HepG2 (cell line): Measurements from ENCODE around the gene ZBTB17. TPM values are rescaled to one million over a fixed set of nuclear protein-coding genes. Genes with fewer than 3 reads are reported as not detected.

Experiments used
- BORCS8-MEF2B ChIP-seq: sonication (generic); formaldehyde crosslinking; IDR thresholded peaks from 2 replicates; pipeline ENCODE4 v1.8.0; 2022; ENCODE audit warnings: mild to moderate bottlenecking, missing genetic modification reagents
- ELF1 ChIP-seq: sonication (generic); formaldehyde crosslinking; IDR thresholded peaks from 2 replicates; pipeline ENCODE4 v1.4.0; 2020; ENCODE audit warnings: missing genetic modification reagents
- HNRNPL ChIP-seq: fragments of 200-400 bp; formaldehyde crosslinking; IDR thresholded peaks from 2 replicates; pipeline ENCODE4 v1.6.1; 2017; ENCODE audit warnings: mild to moderate bottlenecking, low read depth, low read length
- JDP2 ChIP-seq: sonication (generic); formaldehyde crosslinking; IDR thresholded peaks from 2 replicates; pipeline ENCODE4 v1.8.1; 2022; ENCODE audit warnings: missing genetic modification reagents, borderline replicate concordance
- SOX13 ChIP-seq, 3 experiments: fragments of 450-650 bp in 1 of 3; sonication (generic) in 1 of 3; formaldehyde crosslinking in 1 of 3; IDR thresholded peaks in 2 of 3; conservative IDR thresholded peaks in 1 of 3; 2 replicates each; pipeline versions ENCODE4 v1.5.0 to v1.6.1; 2016 to 2020; ENCODE audit warnings: antibody characterized with exemption in 1 of 3, mild to moderate bottlenecking in 1 of 3, missing compliant biosample characterization in 1 of 3, missing genetic modification reagents in 1 of 3, moderate library complexity in 1 of 3
- TGIF2 ChIP-seq: IDR thresholded peaks from 2 replicates; pipeline ENCODE4 v1.6.1; 2016; ENCODE audit warnings: control low read depth, missing compliant biosample characterization
- TP53 ChIP-seq: sonication (generic); formaldehyde crosslinking; conservative IDR thresholded peaks from 2 replicates; pipeline ENCODE4 v1.4.0; 2020; ENCODE audit warnings: missing genetic modification reagents
- ZNF121 ChIP-seq: sonication (generic); formaldehyde crosslinking; IDR thresholded peaks from 2 replicates; pipeline ENCODE4 v1.5.0; 2020; ENCODE audit warnings: mild to moderate bottlenecking, missing genetic modification reagents
- ZNF772 ChIP-seq: sonication (generic); formaldehyde crosslinking; IDR thresholded peaks from 2 replicates; pipeline ENCODE4 v1.5.0; 2020; ENCODE audit warnings: mild to moderate bottlenecking, missing genetic modification reagents
- polyA plus RNA-seq, 8 experiments: library from polyadenylated mRNA; depleted of rRNA in 3 of 8; stranded (reverse) in 7 of 8; unstranded in 1 of 8; fragments of >200 nt; fragmentation: Illumina TruSeq in 4 of 8; extraction: Trizol in 4 of 8; gene quantifications; 2 replicates each; pipeline versions ENCODE4 v1.2.1 to v1.2.3, GENCODE V29; 2011 to 2016; ENCODE audit warnings: low read depth in 4 of 8, missing spikeins in 1 of 8, mixed read lengths in 1 of 8; ENCODE audit not compliant: insufficient read depth in 1 of 8
- total RNA-seq, 5 experiments: library from RNA; depleted of rRNA; stranded (reverse); fragments of >200 nt; fragmentation: Illumina TruSeq; extraction: Trizol; gene quantifications; 2 replicates each; pipeline ENCODE4 v1.2.3, GENCODE V29; 2016; ENCODE audit warnings: low read depth in 1 of 5
- TF ChIP-seq, protein P1 (sequence below): IDR thresholded peaks from 2 replicates; pipeline ENCODE4 v1.6.1; 2016; ENCODE audit warnings: low read depth, missing genetic modification reagents, missing compliant biosample characterization
- TF ChIP-seq, protein P2 (sequence below): IDR thresholded peaks from 2 replicates; pipeline ENCODE4 v1.6.1; 2016; ENCODE audit warnings: low read depth, borderline replicate concordance
- TF ChIP-seq, protein P3 (sequence below): sonication (generic); formaldehyde crosslinking; IDR thresholded peaks from 2 replicates; pipeline ENCODE4 v1.8.1; 2023; ENCODE audit warnings: mild to moderate bottlenecking, missing genetic modification reagents
- TF ChIP-seq, protein P4 (sequence below): sonication (generic); formaldehyde crosslinking; IDR thresholded peaks from 2 replicates; pipeline ENCODE4 v1.4.0; 2020; ENCODE audit warnings: missing genetic modification reagents
- TF ChIP-seq, protein P5 (sequence below): sonication (generic); formaldehyde crosslinking; IDR thresholded peaks from 2 replicates; pipeline ENCODE4 v1.5.1; 2020; ENCODE audit warnings: mild to moderate bottlenecking, missing genetic modification reagents, moderate library complexity

The ZBTB17 gene
- total and polyA plus RNA-seq, 2 of the 13 experiments (the other 11 are each of a cell fraction or from before 2014, with no cell fraction given), result 16.7 to 17.0 TPM

DNA sequence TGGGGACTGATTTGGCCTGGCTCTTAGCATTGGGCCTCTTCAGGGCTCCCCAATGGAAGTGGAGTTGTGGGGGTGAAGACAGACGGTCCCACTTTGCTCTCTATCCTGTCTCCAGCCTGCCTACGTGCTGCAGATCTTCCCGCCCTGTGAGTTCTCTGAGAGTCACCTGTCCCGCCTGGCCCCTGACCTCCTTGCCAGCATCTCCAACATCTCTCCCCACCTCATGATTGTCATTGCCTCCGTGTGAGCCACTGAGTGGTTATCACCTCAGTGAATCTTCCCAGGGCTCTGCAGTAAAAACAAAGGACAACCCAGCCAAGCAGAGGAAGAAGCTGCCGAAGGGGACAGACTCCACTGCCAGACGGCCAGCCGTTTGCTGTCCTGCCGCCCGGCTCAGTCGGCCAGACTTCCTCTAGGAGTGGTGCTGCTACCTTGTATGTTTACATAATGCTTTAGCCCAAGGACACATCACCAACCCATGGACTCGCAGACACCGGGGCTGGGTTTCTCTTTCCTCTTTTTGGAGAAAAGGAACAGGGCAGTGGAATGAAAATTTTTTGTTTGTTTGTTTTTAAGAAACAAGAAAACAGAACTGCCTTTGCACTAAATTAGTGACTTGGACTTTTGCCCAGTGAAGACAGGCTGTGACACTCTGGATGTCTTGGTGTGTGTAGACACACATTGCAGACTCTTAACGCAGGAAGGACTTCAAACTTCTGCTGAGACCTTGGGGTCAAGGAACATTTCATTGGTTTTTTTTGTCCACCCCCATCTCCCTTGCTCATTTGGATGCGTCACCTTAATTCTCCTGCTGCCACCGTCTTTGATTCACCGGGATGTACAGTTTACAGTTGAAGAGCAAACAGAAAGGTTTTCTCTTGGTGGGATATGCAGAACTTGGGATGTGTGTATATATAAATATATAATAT lies 36.5 kb downstream of the ZBTB17 start (continued):
- TF ChIP-seq, protein P1, sequence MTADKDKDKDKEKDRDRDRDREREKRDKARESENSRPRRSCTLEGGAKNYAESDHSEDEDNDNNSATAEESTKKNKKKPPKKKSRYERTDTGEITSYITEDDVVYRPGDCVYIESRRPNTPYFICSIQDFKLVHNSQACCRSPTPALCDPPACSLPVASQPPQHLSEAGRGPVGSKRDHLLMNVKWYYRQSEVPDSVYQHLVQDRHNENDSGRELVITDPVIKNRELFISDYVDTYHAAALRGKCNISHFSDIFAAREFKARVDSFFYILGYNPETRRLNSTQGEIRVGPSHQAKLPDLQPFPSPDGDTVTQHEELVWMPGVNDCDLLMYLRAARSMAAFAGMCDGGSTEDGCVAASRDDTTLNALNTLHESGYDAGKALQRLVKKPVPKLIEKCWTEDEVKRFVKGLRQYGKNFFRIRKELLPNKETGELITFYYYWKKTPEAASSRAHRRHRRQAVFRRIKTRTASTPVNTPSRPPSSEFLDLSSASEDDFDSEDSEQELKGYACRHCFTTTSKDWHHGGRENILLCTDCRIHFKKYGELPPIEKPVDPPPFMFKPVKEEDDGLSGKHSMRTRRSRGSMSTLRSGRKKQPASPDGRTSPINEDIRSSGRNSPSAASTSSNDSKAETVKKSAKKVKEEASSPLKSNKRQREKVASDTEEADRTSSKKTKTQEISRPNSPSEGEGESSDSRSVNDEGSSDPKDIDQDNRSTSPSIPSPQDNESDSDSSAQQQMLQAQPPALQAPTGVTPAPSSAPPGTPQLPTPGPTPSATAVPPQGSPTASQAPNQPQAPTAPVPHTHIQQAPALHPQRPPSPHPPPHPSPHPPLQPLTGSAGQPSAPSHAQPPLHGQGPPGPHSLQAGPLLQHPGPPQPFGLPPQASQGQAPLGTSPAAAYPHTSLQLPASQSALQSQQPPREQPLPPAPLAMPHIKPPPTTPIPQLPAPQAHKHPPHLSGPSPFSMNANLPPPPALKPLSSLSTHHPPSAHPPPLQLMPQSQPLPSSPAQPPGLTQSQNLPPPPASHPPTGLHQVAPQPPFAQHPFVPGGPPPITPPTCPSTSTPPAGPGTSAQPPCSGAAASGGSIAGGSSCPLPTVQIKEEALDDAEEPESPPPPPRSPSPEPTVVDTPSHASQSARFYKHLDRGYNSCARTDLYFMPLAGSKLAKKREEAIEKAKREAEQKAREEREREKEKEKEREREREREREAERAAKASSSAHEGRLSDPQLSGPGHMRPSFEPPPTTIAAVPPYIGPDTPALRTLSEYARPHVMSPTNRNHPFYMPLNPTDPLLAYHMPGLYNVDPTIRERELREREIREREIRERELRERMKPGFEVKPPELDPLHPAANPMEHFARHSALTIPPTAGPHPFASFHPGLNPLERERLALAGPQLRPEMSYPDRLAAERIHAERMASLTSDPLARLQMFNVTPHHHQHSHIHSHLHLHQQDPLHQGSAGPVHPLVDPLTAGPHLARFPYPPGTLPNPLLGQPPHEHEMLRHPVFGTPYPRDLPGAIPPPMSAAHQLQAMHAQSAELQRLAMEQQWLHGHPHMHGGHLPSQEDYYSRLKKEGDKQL, result no peak
- TF ChIP-seq ZNF121 (CRISPR knock-in tag) (0 out of 2 replicates have a peak, but pooled peaks have one; percentile 22), ELF1 (0 out of 2 replicates have a peak, but pooled peaks have one; percentile 32), SOX13 (IDR thresholded peaks at IDR 0.05) (no peak), SOX13 (CRISPR knock-in tag; conservative IDR thresholded peaks at IDR 0.05 in 1 of 2, IDR thresholded peaks at IDR 0.05 in 1 of 2) (0 out of 4 replicates have a peak, but pooled peaks of 1 of the 2 experiments have one; percentile 13), ZNF772 (CRISPR knock-in tag) (peak; percentile 53; the same call in 1 of the 2 replicates), TGIF2 (CRISPR knock-in tag) (0 out of 2 replicates have a peak, but pooled peaks have one; percentile 25), TP53 (no peak), BORCS8-MEF2B (CRISPR knock-in tag) (no peak), JDP2 (CRISPR knock-in tag) (no peak), HNRNPL (no peak)
- TF ChIP-seq, protein P2, sequence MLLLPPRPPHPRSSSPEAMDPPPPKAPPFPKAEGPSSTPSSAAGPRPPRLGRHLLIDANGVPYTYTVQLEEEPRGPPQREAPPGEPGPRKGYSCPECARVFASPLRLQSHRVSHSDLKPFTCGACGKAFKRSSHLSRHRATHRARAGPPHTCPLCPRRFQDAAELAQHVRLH (CRISPR knock-in tag), result no peak; the same call in 1 of the 2 replicates
- TF ChIP-seq, protein P3, sequence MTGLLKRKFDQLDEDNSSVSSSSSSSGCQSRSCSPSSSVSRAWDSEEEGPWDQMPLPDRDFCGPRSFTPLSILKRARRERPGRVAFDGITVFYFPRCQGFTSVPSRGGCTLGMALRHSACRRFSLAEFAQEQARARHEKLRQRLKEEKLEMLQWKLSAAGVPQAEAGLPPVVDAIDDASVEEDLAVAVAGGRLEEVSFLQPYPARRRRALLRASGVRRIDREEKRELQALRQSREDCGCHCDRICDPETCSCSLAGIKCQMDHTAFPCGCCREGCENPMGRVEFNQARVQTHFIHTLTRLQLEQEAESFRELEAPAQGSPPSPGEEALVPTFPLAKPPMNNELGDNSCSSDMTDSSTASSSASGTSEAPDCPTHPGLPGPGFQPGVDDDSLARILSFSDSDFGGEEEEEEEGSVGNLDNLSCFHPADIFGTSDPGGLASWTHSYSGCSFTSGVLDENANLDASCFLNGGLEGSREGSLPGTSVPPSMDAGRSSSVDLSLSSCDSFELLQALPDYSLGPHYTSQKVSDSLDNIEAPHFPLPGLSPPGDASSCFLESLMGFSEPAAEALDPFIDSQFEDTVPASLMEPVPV (CRISPR knock-in tag), result no peak
- TF ChIP-seq, protein P4, sequence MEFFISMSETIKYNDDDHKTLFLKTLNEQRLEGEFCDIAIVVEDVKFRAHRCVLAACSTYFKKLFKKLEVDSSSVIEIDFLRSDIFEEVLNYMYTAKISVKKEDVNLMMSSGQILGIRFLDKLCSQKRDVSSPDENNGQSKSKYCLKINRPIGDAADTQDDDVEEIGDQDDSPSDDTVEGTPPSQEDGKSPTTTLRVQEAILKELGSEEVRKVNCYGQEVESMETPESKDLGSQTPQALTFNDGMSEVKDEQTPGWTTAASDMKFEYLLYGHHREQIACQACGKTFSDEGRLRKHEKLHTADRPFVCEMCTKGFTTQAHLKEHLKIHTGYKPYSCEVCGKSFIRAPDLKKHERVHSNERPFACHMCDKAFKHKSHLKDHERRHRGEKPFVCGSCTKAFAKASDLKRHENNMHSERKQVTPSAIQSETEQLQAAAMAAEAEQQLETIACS (CRISPR knock-in tag), result no peak
- TF ChIP-seq, protein P5, sequence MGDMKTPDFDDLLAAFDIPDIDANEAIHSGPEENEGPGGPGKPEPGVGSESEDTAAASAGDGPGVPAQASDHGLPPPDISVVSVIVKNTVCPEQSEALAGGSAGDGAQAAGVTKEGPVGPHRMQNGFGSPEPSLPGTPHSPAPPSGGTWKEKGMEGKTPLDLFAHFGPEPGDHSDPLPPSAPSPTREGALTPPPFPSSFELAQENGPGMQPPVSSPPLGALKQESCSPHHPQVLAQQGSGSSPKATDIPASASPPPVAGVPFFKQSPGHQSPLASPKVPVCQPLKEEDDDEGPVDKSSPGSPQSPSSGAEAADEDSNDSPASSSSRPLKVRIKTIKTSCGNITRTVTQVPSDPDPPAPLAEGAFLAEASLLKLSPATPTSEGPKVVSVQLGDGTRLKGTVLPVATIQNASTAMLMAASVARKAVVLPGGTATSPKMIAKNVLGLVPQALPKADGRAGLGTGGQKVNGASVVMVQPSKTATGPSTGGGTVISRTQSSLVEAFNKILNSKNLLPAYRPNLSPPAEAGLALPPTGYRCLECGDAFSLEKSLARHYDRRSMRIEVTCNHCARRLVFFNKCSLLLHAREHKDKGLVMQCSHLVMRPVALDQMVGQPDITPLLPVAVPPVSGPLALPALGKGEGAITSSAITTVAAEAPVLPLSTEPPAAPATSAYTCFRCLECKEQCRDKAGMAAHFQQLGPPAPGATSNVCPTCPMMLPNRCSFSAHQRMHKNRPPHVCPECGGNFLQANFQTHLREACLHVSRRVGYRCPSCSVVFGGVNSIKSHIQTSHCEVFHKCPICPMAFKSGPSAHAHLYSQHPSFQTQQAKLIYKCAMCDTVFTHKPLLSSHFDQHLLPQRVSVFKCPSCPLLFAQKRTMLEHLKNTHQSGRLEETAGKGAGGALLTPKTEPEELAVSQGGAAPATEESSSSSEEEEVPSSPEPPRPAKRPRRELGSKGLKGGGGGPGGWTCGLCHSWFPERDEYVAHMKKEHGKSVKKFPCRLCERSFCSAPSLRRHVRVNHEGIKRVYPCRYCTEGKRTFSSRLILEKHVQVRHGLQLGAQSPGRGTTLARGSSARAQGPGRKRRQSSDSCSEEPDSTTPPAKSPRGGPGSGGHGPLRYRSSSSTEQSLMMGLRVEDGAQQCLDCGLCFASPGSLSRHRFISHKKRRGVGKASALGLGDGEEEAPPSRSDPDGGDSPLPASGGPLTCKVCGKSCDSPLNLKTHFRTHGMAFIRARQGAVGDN (CRISPR knock-in tag), result peak; percentile 72
